Right hindlimb (tissue), 1 donor: ENCODE data around the gene FGD3.

Experiments
- DNase-seq: peaks from one replicate; pipeline ENCODE4 v3.0.0-alpha.2; 2018

Gene FGD3

GRCh38 chr9:92960561-92961290 is 13.4 kb downstream of the FGD3 start:
- no peak for DNase-seq

- no peak for DNase-seq
Observed at GRCh38 chr9:92961627-92962302, 14.4 kb downstream of the FGD3 start.

GRCh38 chr9:92962303-92962649 is 15.0 kb downstream of the FGD3 start:
- DNase-seq, result no peak

GRCh38 chr9:92962846-92963245 is 15.5 kb downstream of the FGD3 start:
- no peak for DNase-seq

GRCh38 chr9:92963831-92964606 is 16.7 kb downstream of the FGD3 start:
- DNase-seq, result no peak

- no peak for DNase-seq
Observed at GRCh38 chr9:92964607-92965060, 17.3 kb downstream of the FGD3 start.

GRCh38 chr9:92965061-92965758 is 17.9 kb downstream of the FGD3 start:
- DNase-seq, result no peak

GRCh38 chr9:92965759-92966517 is 18.6 kb downstream of the FGD3 start:
- no peak for DNase-seq

GRCh38 chr9:92966518-92966800 is 19.1 kb downstream of the FGD3 start:
- DNase-seq, result no peak

GRCh38 chr9:92968081-92968480 is 20.8 kb downstream of the FGD3 start:
- no peak for DNase-seq

- DNase-seq, result no peak
Observed at GRCh38 chr9:92969516-92970466, 22.5 kb downstream of the FGD3 start.

- DNase-seq, result no peak
Observed at GRCh38 chr9:92970467-92970923, 23.2 kb downstream of the FGD3 start.

- DNase-seq, result no peak
Observed at GRCh38 chr9:92971121-92971520, 23.8 kb downstream of the FGD3 start.

GRCh38 chr9:92971776-92972175 is 24.5 kb downstream of the FGD3 start:
- no peak for DNase-seq

GRCh38 chr9:92973700-92974099 is 26.4 kb downstream of the FGD3 start:
- DNase-seq, result no peak

GRCh38 chr9:92974161-92974661 is 26.9 kb downstream of the FGD3 start:
- no peak for DNase-seq

- no peak for DNase-seq
Observed at GRCh38 chr9:92974761-92975755, 27.7 kb downstream of the FGD3 start.

GRCh38 chr9:92976431-92976830 is 29.1 kb downstream of the FGD3 start:
- DNase-seq, result no peak

- DNase-seq, result no peak
Observed at GRCh38 chr9:92977279-92977678, 30.0 kb downstream of the FGD3 start.

- no peak for DNase-seq
Observed at GRCh38 chr9:92978345-92978875, 31.1 kb downstream of the FGD3 start.
